Measurements from ENCODE around the gene ACSL4. TPM values are rescaled to one million over a fixed set of nuclear protein-coding genes. Genes with fewer than 3 reads are reported as not detected.
A peak's percentile ranks its signal among the peaks of the same experiment; 100 is the strongest.

Gene ACSL4
- total RNA-seq, 1 donor from 2014 or later: 27.7 TPM

DNA sequence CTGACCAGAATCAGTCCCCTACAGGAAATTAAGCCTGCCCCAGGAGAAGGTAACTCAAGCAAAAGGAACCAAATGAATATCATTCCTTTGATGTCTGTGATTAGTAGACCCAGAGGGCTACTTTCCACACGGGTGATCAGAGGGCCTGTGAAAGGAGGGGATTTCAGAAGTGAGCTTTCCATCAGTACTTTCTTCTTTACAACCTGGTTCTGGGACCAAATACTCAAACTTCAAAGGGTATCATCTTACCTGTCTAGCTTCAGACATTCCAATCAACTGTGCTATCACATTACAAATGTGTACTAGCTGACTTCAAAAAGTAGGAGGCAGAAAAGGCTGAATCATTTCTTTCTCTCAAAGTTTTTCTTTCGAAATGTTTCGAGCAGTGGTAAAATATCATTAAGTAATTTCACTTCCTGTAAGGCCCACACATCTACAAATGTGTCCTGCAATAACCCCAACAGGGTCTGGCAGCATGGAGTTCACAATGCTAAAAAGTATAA lies 23.9 kb downstream of the ACSL4 start:
- H3K27me3 ChIP-seq (ENCODE audit: control insufficient read depth in 3 of 3, insufficient read depth in 3 of 3, low read length in 3 of 3): no peaks in the 10 kb centered on the region
- H3K4me1 ChIP-seq (ENCODE audit: control insufficient read depth in 3 of 3, insufficient read depth in 3 of 3, low read length in 3 of 3): peaks cover 3 to 5% (median 4%) of the 10 kb centered on the region in 3 donors
- H3K9me3 ChIP-seq (ENCODE audit: control insufficient read depth in 3 of 3, low read length in 3 of 3): no peaks in the 10 kb centered on the region
- H3K27ac ChIP-seq (ENCODE audit: low read depth, low read length): peak overlapping the region; percentile 46
- no peak overlapping the region for H3K9ac ChIP-seq (ENCODE audit: low read depth in 1 of 3, low read length in 3 of 3)
- H3K4me3 ChIP-seq (ENCODE audit: low read length in 3 of 3): no peak overlapping the region
- H3K36me3 ChIP-seq (ENCODE audit: control insufficient read depth in 3 of 3, insufficient read depth in 3 of 3, low read length in 3 of 3): no peaks in the 10 kb centered on the region

DNA sequence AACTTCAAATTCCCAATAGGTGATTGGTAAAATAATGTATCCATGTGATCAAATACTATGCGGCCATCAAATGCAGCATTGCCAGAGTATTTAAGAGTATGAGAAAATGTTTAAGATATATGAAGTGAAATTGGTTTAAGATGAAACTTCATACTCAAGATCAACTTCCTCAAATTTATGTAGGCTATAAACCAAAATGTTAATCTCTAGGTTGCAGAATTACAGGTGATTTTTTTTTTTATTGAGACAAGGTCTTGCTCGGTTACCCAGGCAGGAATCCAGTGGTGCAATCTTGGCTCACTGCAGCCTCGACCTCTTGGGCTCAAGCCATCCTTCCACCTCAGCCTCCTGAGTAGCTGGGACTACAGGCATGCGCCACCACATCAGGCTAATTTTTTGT lies 25.3 kb downstream of the ACSL4 start:
- H3K36me3 ChIP-seq (ENCODE audit: control insufficient read depth in 3 of 3, insufficient read depth in 3 of 3, low read length in 3 of 3): no peaks in the 10 kb centered on the region
- no peak overlapping the region for H3K27ac ChIP-seq (ENCODE audit: low read depth, low read length)
- H3K4me3 ChIP-seq (ENCODE audit: low read length in 3 of 3): peak overlapping the region in 1 of 3 donors; percentile 51
- H3K9ac ChIP-seq (ENCODE audit: low read depth in 1 of 3, low read length in 3 of 3): no peak overlapping the region
- no peaks in the 10 kb centered on the region for H3K27me3 ChIP-seq (ENCODE audit: control insufficient read depth in 3 of 3, insufficient read depth in 3 of 3, low read length in 3 of 3)
- no peaks in the 10 kb centered on the region for H3K9me3 ChIP-seq (ENCODE audit: control insufficient read depth in 3 of 3, low read length in 3 of 3)
- peaks cover 3 to 5% (median 4%) of the 10 kb centered on the region in 3 donors for H3K4me1 ChIP-seq (ENCODE audit: control insufficient read depth in 3 of 3, insufficient read depth in 3 of 3, low read length in 3 of 3)

GRCh38 chrX:109707319-109707718 lies 25.7 kb downstream of the ACSL4 start:
- Histone ChIP-seq H3K27ac (ENCODE audit: low read depth, low read length) (no peak overlapping the region), H3K36me3 (ENCODE audit: control insufficient read depth in 3 of 3, insufficient read depth in 3 of 3, low read length in 3 of 3) (no peaks in the 10 kb centered on the region), H3K4me3 (ENCODE audit: low read length in 3 of 3) (peak overlapping the region in 1 of 3 donors; percentile 51), H3K27me3 (ENCODE audit: control insufficient read depth in 3 of 3, insufficient read depth in 3 of 3, low read length in 3 of 3) (no peaks in the 10 kb centered on the region), H3K9me3 (ENCODE audit: control insufficient read depth in 3 of 3, low read length in 3 of 3) (no peaks in the 10 kb centered on the region), H3K4me1 (ENCODE audit: control insufficient read depth in 3 of 3, insufficient read depth in 3 of 3, low read length in 3 of 3) (peaks cover 3 to 5% (median 4%) of the 10 kb centered on the region in 3 donors), H3K9ac (ENCODE audit: low read depth in 1 of 3, low read length in 3 of 3) (no peak overlapping the region)

GRCh38 chrX:109704563-109704962 lies 28.5 kb downstream of the ACSL4 start:
- H3K9ac ChIP-seq (ENCODE audit: low read depth in 1 of 3, low read length in 3 of 3): no peak overlapping the region
- H3K9me3 ChIP-seq (ENCODE audit: control insufficient read depth in 3 of 3, low read length in 3 of 3): no peaks in the 10 kb centered on the region
- H3K36me3 ChIP-seq (ENCODE audit: control insufficient read depth in 3 of 3, insufficient read depth in 3 of 3, low read length in 3 of 3): no peaks in the 10 kb centered on the region

GRCh38 chrX:109697855-109698254 lies 35.2 kb downstream of the ACSL4 start:
- Histone ChIP-seq H3K4me1 (ENCODE audit: control insufficient read depth in 3 of 3, insufficient read depth in 3 of 3, low read length in 3 of 3) (no peaks in the 10 kb centered on the region), H3K36me3 (ENCODE audit: control insufficient read depth in 3 of 3, insufficient read depth in 3 of 3, low read length in 3 of 3) (peaks cover 0 to 2% (median 0%) of the 10 kb centered on the region in 3 donors), H3K27me3 (ENCODE audit: control insufficient read depth in 3 of 3, insufficient read depth in 3 of 3, low read length in 3 of 3) (no peaks in the 10 kb centered on the region)

More at GRCh38 chrX:109704563-109704962, 28.5 kb downstream of the ACSL4 start:
- no peak overlapping the region for H3K4me3 ChIP-seq (ENCODE audit: low read length in 3 of 3)
- H3K27me3 ChIP-seq (ENCODE audit: control insufficient read depth in 3 of 3, insufficient read depth in 3 of 3, low read length in 3 of 3): no peaks in the 10 kb centered on the region
- no peak overlapping the region for H3K27ac ChIP-seq (ENCODE audit: low read depth, low read length)
- peaks cover 2 to 5% (median 3%) of the 10 kb centered on the region in 3 donors for H3K4me1 ChIP-seq (ENCODE audit: control insufficient read depth in 3 of 3, insufficient read depth in 3 of 3, low read length in 3 of 3)

GRCh38 chrX:109696146-109696740 lies 36.8 kb downstream of the ACSL4 start:
- H3K9ac ChIP-seq (ENCODE audit: low read depth in 1 of 3, low read length in 3 of 3): no peak overlapping the region

More at GRCh38 chrX:109697855-109698254, 35.2 kb downstream of the ACSL4 start:
- no peaks in the 10 kb centered on the region for H3K9me3 ChIP-seq (ENCODE audit: control insufficient read depth in 3 of 3, low read length in 3 of 3)
- H3K4me3 ChIP-seq (ENCODE audit: low read length in 3 of 3): no peak overlapping the region
- no peak overlapping the region for H3K9ac ChIP-seq (ENCODE audit: low read depth in 1 of 3, low read length in 3 of 3)
- H3K27ac ChIP-seq (ENCODE audit: low read depth, low read length): no peak overlapping the region

DNA sequence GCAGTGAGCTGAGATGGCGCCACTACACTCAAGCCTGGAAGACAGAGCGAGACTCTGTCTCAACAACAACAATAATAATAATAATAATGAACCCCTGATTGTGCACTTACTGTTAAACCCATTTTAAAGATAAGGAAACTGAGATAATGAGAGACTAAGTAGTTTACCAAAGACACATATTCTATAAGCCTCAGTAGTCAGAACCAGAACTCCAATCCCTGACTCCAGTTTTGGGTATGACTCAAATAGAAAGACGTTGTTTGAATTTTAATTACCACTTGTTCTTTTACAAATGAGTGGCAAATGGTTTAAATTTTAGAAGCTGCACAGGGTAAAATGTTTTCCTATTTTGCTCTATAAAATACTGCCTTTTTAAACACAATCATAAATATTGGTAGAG lies 37.4 kb downstream of the ACSL4 start:
- H3K9ac ChIP-seq (ENCODE audit: low read depth in 1 of 3, low read length in 3 of 3): no peak overlapping the region
- H3K4me1 ChIP-seq (ENCODE audit: control insufficient read depth in 3 of 3, insufficient read depth in 3 of 3, low read length in 3 of 3): no peaks in the 10 kb centered on the region
- no peaks in the 10 kb centered on the region for H3K9me3 ChIP-seq (ENCODE audit: control insufficient read depth in 3 of 3, low read length in 3 of 3)
- H3K4me3 ChIP-seq (ENCODE audit: low read length in 3 of 3): no peak overlapping the region
- H3K27ac ChIP-seq (ENCODE audit: low read depth, low read length): no peak overlapping the region
- H3K36me3 ChIP-seq (ENCODE audit: control insufficient read depth in 3 of 3, insufficient read depth in 3 of 3, low read length in 3 of 3): peaks cover 0 to 2% (median 0%) of the 10 kb centered on the region in 3 donors
- H3K27me3 ChIP-seq (ENCODE audit: control insufficient read depth in 3 of 3, insufficient read depth in 3 of 3, low read length in 3 of 3): no peaks in the 10 kb centered on the region

More at GRCh38 chrX:109696146-109696740, 36.8 kb downstream of the ACSL4 start:
- peaks cover 0 to 2% (median 0%) of the 10 kb centered on the region in 3 donors for H3K36me3 ChIP-seq (ENCODE audit: control insufficient read depth in 3 of 3, insufficient read depth in 3 of 3, low read length in 3 of 3)
- no peak overlapping the region for H3K4me3 ChIP-seq (ENCODE audit: low read length in 3 of 3)
- no peaks in the 10 kb centered on the region for H3K27me3 ChIP-seq (ENCODE audit: control insufficient read depth in 3 of 3, insufficient read depth in 3 of 3, low read length in 3 of 3)
- no peak overlapping the region for H3K27ac ChIP-seq (ENCODE audit: low read depth, low read length)
- H3K9me3 ChIP-seq (ENCODE audit: control insufficient read depth in 3 of 3, low read length in 3 of 3): no peaks in the 10 kb centered on the region
- no peaks in the 10 kb centered on the region for H3K4me1 ChIP-seq (ENCODE audit: control insufficient read depth in 3 of 3, insufficient read depth in 3 of 3, low read length in 3 of 3)

GRCh38 chrX:109691752-109692151 lies 41.3 kb downstream of the ACSL4 start:
- Histone ChIP-seq H3K27ac (ENCODE audit: low read depth, low read length) (no peak overlapping the region), H3K36me3 (ENCODE audit: control insufficient read depth in 3 of 3, insufficient read depth in 3 of 3, low read length in 3 of 3) (peaks cover 0 to 2% (median 0%) of the 10 kb centered on the region in 3 donors), H3K27me3 (ENCODE audit: control insufficient read depth in 3 of 3, insufficient read depth in 3 of 3, low read length in 3 of 3) (no peaks in the 10 kb centered on the region), H3K4me3 (ENCODE audit: low read length in 3 of 3) (no peak overlapping the region), H3K4me1 (ENCODE audit: control insufficient read depth in 3 of 3, insufficient read depth in 3 of 3, low read length in 3 of 3) (no peaks in the 10 kb centered on the region), H3K9ac (ENCODE audit: low read depth in 1 of 3, low read length in 3 of 3) (no peak overlapping the region), H3K9me3 (ENCODE audit: control insufficient read depth in 3 of 3, low read length in 3 of 3) (no peaks in the 10 kb centered on the region)

- no peak overlapping the region for H3K9ac ChIP-seq (ENCODE audit: low read depth in 1 of 3, low read length in 3 of 3)
- H3K4me1 ChIP-seq (ENCODE audit: control insufficient read depth in 3 of 3, insufficient read depth in 3 of 3, low read length in 3 of 3): no peaks in the 10 kb centered on the region
- no peak overlapping the region for H3K27ac ChIP-seq (ENCODE audit: low read depth, low read length)
- H3K9me3 ChIP-seq (ENCODE audit: control insufficient read depth in 3 of 3, low read length in 3 of 3): no peaks in the 10 kb centered on the region
- no peak overlapping the region for H3K4me3 ChIP-seq (ENCODE audit: low read length in 3 of 3)
- H3K36me3 ChIP-seq (ENCODE audit: control insufficient read depth in 3 of 3, insufficient read depth in 3 of 3, low read length in 3 of 3): peaks cover 0 to 2% (median 0%) of the 10 kb centered on the region in 3 donors
- no peaks in the 10 kb centered on the region for H3K27me3 ChIP-seq (ENCODE audit: control insufficient read depth in 3 of 3, insufficient read depth in 3 of 3, low read length in 3 of 3)
Observed at GRCh38 chrX:109691277-109691676, 41.8 kb downstream of the ACSL4 start.

DNA sequence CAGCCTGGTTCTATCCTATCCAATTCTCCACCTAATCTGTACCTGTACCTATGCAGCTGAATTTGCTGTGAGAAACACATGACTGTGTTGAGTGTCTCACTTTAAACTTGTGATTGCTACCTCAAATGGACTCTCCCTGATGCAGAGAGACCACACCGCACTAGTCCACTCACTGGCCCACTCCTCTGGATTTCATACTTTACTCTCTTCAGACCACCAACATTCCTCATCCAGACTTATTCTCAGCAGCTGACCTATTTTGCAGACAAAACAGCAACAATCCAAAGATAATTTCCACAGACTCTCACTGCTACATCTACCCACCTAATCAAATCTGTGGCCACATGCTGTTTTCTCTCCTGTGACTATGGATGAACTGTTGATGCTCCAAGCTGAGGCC lies 45.2 kb downstream of the ACSL4 start:
- Histone ChIP-seq H3K36me3 (ENCODE audit: control insufficient read depth in 3 of 3, insufficient read depth in 3 of 3, low read length in 3 of 3) (no peaks in the 10 kb centered on the region), H3K4me1 (ENCODE audit: control insufficient read depth in 3 of 3, insufficient read depth in 3 of 3, low read length in 3 of 3) (no peaks in the 10 kb centered on the region), H3K9ac (ENCODE audit: low read depth in 1 of 3, low read length in 3 of 3) (no peak overlapping the region), H3K27me3 (ENCODE audit: control insufficient read depth in 3 of 3, insufficient read depth in 3 of 3, low read length in 3 of 3) (no peaks in the 10 kb centered on the region), H3K27ac (ENCODE audit: low read depth, low read length) (no peak overlapping the region), H3K4me3 (ENCODE audit: low read length in 3 of 3) (no peak overlapping the region), H3K9me3 (ENCODE audit: control insufficient read depth in 3 of 3, low read length in 3 of 3) (no peaks in the 10 kb centered on the region)

All from skeletal muscle tissue (tissue), 4 donors.